GM12878 (cell line): Measurements from ENCODE around the gene ZDHHC14. TPM values are rescaled to one million over a fixed set of nuclear protein-coding genes. Genes with fewer than 3 reads are reported as not detected.
A peak's percentile ranks its signal among the peaks of the same experiment; 100 is the strongest.
"Not testable (repeated sequence)": the region's sequence is repeated elsewhere in the genome, so short reads cannot be mapped to it uniquely, and the experiment has no call there.

Experiments
- ATAC-seq: fragments of 200-7000 bp; cut with Tn5 transposase; 3 replicates; pipeline ENCODE4 v1.9.1; 2020; ENCODE audit warnings: mild to moderate bottlenecking, moderate library complexity
- BruUV-seq: library from RNA; stranded (reverse); fragments of 400-500 nt; replicated peaks from 2 replicates; lab custom pipeline; 2021; lab: Mats Ljungman, UMichigan
- CTCF ChIA-PET: fragments of 300-600 bp; sonication (Branson Sonifier 250); formaldehyde crosslinking; extraction: SDS; loops from one replicate; lab custom pipeline; 2021; ENCODE audit warnings: inconsistent platforms; lab: Yijun Ruan, JAX
- POLR2A ChIA-PET: fragments of 350-600 bp; formaldehyde crosslinking; extraction: SDS; loops from one replicate; lab custom pipeline; 2021; ENCODE audit warnings: inconsistent platforms; lab: Charles Lee
- RAD21 ChIA-PET: fragments of 300-600 bp; sonication (Branson Sonifier 250); formaldehyde crosslinking; loops from one replicate; lab custom pipeline; 2023; ENCODE audit warnings: antibody characterized with exemption; ENCODE audit not compliant: unreplicated experiment; lab: Charles Lee
- SMC1A ChIA-PET: fragments of 300-600 bp; sonication (Branson Sonifier 250); formaldehyde crosslinking; loops from one replicate; lab custom pipeline; 2023; ENCODE audit not compliant: unreplicated experiment, uncharacterized antibody; lab: Charles Lee
- DNase-seq: peaks from one replicate; pipeline ENCODE4 v3.0.0-alpha.2; 2011; ENCODE audit warnings: low read depth, low spot score
- FAIRE-seq: peaks from 3 replicates; lab custom pipeline; 2011; peaks lifted over from hg19 to GRCh38; lab: Jason Lieb, UNC
- H2AFZ ChIP-seq: 2 replicates; pipeline ENCODE4 v1.6.0; 2011; ENCODE audit warnings: low read depth, low read length, control low read depth; ENCODE audit not compliant: control insufficient read depth
- H3K27ac ChIP-seq: 2 replicates; pipeline ENCODE4 v1.5.1; 2011; ENCODE audit warnings: control low read depth; ENCODE audit not compliant: control insufficient read depth, insufficient read depth
- H3K27me3 ChIP-seq, 2 experiments: replicated peaks in 1 of 2; 2 replicates each; pipeline versions ENCODE4 v1.6.0 to v1.6.1; 2011; ENCODE audit warnings: low read length in 1 of 2; ENCODE audit not compliant: control insufficient read depth in 2 of 2, insufficient read depth in 2 of 2
- H3K36me3 ChIP-seq, 2 experiments: 2 replicates each; pipeline ENCODE4 v1.5.1; 2011; ENCODE audit warnings: low read length in 1 of 2; ENCODE audit not compliant: control insufficient read depth in 2 of 2, insufficient read depth in 2 of 2
- H3K4me1 ChIP-seq: 2 replicates; pipeline ENCODE4 v1.6.1; 2011; ENCODE audit warnings: mild to moderate bottlenecking, low read length, moderate library complexity, mixed read lengths; ENCODE audit not compliant: control insufficient read depth, insufficient read depth
- H3K4me2 ChIP-seq: 2 replicates; pipeline ENCODE4 v1.6.0; 2011; ENCODE audit warnings: control low read depth; ENCODE audit not compliant: control insufficient read depth, insufficient read depth
- H3K4me3 ChIP-seq: fragments of 200-600 bp; sonication (generic); 2 replicates; pipeline ENCODE4 v1.5.1; 2016
- H3K79me2 ChIP-seq: 2 replicates; pipeline ENCODE4 v1.6.0; 2011; ENCODE audit warnings: low read length; ENCODE audit not compliant: control insufficient read depth, insufficient read depth
- H3K9ac ChIP-seq: 2 replicates; pipeline ENCODE4 v1.8.0; 2011; ENCODE audit warnings: low read length, control low read depth, mixed read lengths; ENCODE audit not compliant: control insufficient read depth, insufficient read depth
- H3K9me3 ChIP-seq: replicated peaks from 3 replicates; pipeline ENCODE4 v1.5.1; 2011; ENCODE audit warnings: mild to moderate bottlenecking, low read length; ENCODE audit not compliant: control insufficient read depth, insufficient read depth
- H4K20me1 ChIP-seq: 2 replicates; pipeline ENCODE4 v1.6.0; 2011; ENCODE audit not compliant: control insufficient read depth, insufficient read depth
- MAX ChIP-seq: IDR thresholded peaks from 2 replicates; pipeline ENCODE4 v1.6.1; 2012; ENCODE audit warnings: low read depth, low read length, improper control_type of control experiment
- NFYB ChIP-seq: IDR thresholded peaks from 2 replicates; pipeline ENCODE4 v1.6.1; 2011; ENCODE audit warnings: low read depth, mild to moderate bottlenecking, low read length, improper control_type of control experiment, moderate library complexity; ENCODE audit not compliant: insufficient read depth
- USF1 ChIP-seq: IDR thresholded peaks from 2 replicates; pipeline ENCODE4 v1.6.1; 2011; ENCODE audit warnings: borderline replicate concordance, low read depth, mild to moderate bottlenecking, moderate library complexity, mixed read lengths, low read length; ENCODE audit not compliant: insufficient read depth; ENCODE audit errors: extremely low read length
- WGBS: methylation state at CpG from one replicate; pipeline ENCODE4 v1.1.6; 2016; ENCODE audit warnings: low lambda C conversion rate; ENCODE audit not compliant: insufficient replicate concordance, insufficient coverage; ENCODE audit errors: missing lambda C conversion rate; 5-methylcytosine and 5-hydroxymethylcytosine counted together
- in situ Hi-C: fragments of 300-500 bp; cut with MboI; formaldehyde crosslinking; loops from 9 replicates; pipeline ENCODE4 v1.14.3; 2018; ENCODE audit warnings: mixed read lengths
- intact Hi-C: fragments of 100-400 bp; cut with micrococcal nuclease; formaldehyde crosslinking; loops from one replicate; pipeline ENCODE4 v1.14.2; 2022; ENCODE audit not compliant: unreplicated experiment
- polyA plus RNA-seq, 11 experiments: library from polyadenylated mRNA; depleted of rRNA in 4 of 11; unstranded in 6 of 11; stranded (reverse) in 5 of 11; fragments of >200 nt; fragmentation: Nextera tagmentation in 4 of 11; fragmentation: Illumina TruSeq in 1 of 11; extraction: Ambion mirVana in 4 of 11; extraction: Trizol in 1 of 11; gene quantifications; 1 replicate in 1 of 11; 2 replicates in 10 of 11; pipeline versions ENCODE4 v1.2.1 to v1.2.3, GENCODE V29; 2011 to 2016; ENCODE audit warnings: inconsistent platforms in 2 of 11, missing spikeins in 2 of 11, low read depth in 1 of 11
- total RNA-seq, 4 experiments: library from RNA; depleted of rRNA in 3 of 4; stranded (reverse); fragments of >200 nt in 3 of 4; fragmentation: Illumina TruSeq in 1 of 4; extraction: Trizol in 1 of 4; gene quantifications; 2 replicates each; pipeline versions ENCODE4 v1.2.1 to v1.2.3, GENCODE V29; 2013 to 2021

ZDHHC14 gene
- total and polyA plus RNA-seq, 10 of the 15 experiments (the other 5 are each of a cell fraction or from before 2014, with no cell fraction given): 0.15 to 16.0 (median 0.76) TPM; not detected in 1

GRCh38 chr6:157590654-157591053 lies 209.7 kb downstream of the ZDHHC14 start:
- peaks cover 16% of the 10 kb centered on the region; the same call in 2 of the 3 replicates for H3K9me3 ChIP-seq
- DNase-seq, H3K4me2 ChIP-seq, intact Hi-C loops, H3K4me1 ChIP-seq, BruUV-seq, H3K36me3 ChIP-seq, H2AFZ ChIP-seq, H3K79me2 ChIP-seq, RAD21 ChIA-PET, H3K27me3 ChIP-seq, POLR2A ChIA-PET, H3K4me3 ChIP-seq, ATAC-seq, H3K27ac ChIP-seq, H3K9ac ChIP-seq, SMC1A ChIA-PET, FAIRE-seq, H4K20me1 ChIP-seq, CTCF ChIA-PET, in situ Hi-C loops: not testable (repeated sequence)
- 51% methylated on average over 4 of the region's 4 CpGs for WGBS

GRCh38 chr6:157592541-157592940 lies 211.6 kb downstream of the ZDHHC14 start:
- 83% methylated on average over 10 of the region's 16 CpGs for WGBS

More at GRCh38 chr6:157592541-157592940, 211.6 kb downstream of the ZDHHC14 start:
- Histone ChIP-seq H3K36me3 (peaks cover 0 to 4% of the 10 kb centered on the region in 2 experiments; a peak in 2 of 4 replicates), H3K27ac (no peak overlapping the region), H3K9me3 (peaks cover 16% of the 10 kb centered on the region; the same call in 2 of the 3 replicates), H3K79me2 (no peaks in the 10 kb centered on the region), H2AFZ (no peak overlapping the region), H3K9ac (no peak overlapping the region), H4K20me1 (no peaks in the 10 kb centered on the region), H3K27me3 (no peaks in the 10 kb centered on the region), H3K4me2 (no peak overlapping the region), H3K4me3 (no peak overlapping the region), H3K4me1 (no peaks in the 10 kb centered on the region; the same call in 1 of the 2 replicates)
- RAD21 ChIA-PET: no interaction called here
- FAIRE-seq (no peak), ATAC-seq (no peak), DNase-seq (no peak)
- no TSS peak for BruUV-seq
- CTCF ChIA-PET: no interaction called here
- POLR2A ChIA-PET: no interaction called here
- TF ChIP-seq USF1 (peak; percentile 10), NFYB (no peak), MAX (no peak)
- intact Hi-C loops: no loop called here
- in situ Hi-C loops: no loop called here
- SMC1A ChIA-PET: interaction anchor here (1.0 kb wide), 1 partner anchor 22 kb away, joined by 3 read pairs; no protein-coding TSS in a partner anchor
